Measurements from ENCODE around the gene SLC2A4.
A peak's percentile ranks its signal among the peaks of the same experiment; 100 is the strongest.
"Not testable (repeated sequence)": the region's sequence is repeated elsewhere in the genome, so short reads cannot be mapped to it uniquely, and the experiment has no call there.

SLC2A4 gene

GRCh38 chr17:7327056-7327455, 45.5 kb downstream of the SLC2A4 start:
- DNase-seq = no peak

- no peak for DNase-seq
Measured at GRCh38 chr17:7327501-7327900, 46.0 kb downstream of the SLC2A4 start.

- DNase-seq = no peak
Measured at GRCh38 chr17:7328009-7328408, 46.5 kb downstream of the SLC2A4 start.

DNA sequence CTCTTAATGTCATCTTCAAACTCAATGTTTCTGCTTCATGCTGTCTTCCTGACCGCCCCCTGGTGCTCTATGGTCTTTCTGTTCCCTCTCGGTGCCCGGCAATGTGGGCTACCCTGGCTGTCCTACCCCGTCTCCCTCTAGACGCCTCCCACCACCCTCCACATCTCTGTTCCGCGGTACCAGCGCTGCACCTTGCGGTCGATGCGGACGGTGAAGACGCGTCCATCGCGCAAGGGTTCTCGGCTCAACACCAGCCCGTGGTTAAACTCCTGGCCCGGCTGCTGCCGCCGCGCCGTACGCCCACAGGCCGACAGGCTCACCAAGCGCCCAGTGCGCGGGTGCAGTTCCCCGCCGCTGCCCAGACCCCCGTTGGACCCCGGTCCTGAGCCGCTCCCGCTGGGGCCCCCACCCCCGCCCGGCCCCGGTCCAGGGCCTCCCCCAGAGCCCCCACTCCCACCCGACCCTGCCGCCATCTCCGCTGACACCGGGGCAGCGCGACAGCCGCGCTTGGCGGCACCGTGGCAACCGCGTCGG, 47.4 kb downstream of the SLC2A4 start, which contains the start of gene NEURL4:
TSS of gene NEURL4 (minus strand) at position 496 of the 534 bp plus-strand sequence. CDS start at position 473, 23 bp downstream.
- no peak for DNase-seq

DNA sequence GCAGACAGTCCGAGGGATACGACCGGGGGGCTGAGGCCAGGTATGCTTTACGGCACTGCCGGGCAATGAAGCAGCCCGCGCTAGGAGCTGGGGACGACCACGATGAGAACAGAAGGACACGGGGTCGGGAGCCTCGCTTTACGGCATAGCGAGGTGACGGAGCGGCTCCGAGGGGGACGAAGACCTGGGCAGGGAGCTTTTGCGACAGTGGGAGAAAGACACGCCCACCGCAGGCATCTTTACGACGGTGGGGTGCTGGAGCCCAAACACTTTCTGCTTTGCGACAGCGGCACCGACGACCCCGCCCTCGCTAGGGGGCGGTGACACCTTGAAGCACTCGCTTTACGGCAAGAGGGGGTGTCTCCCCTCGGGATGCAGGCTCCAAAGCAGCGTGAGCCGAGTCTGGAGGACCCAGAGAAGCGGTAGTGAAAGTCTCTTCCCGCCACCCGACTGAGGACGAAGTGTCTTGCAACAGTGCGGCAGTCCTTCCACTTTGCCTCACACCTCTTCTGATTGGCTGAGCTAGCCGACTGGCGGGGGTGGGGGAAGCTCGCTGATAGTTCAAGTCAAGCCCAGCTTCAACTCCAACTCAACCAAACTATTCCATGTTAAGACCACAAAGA, 48.0 kb downstream of the SLC2A4 start:
- DNase-seq = peak; percentile 98

GRCh38 chr17:7329997-7330637, 48.6 kb downstream of the SLC2A4 start:
- peak; percentile 81 for DNase-seq

- no peak for DNase-seq
Measured at GRCh38 chr17:7330638-7331015, 49.1 kb downstream of the SLC2A4 start.

DNA sequence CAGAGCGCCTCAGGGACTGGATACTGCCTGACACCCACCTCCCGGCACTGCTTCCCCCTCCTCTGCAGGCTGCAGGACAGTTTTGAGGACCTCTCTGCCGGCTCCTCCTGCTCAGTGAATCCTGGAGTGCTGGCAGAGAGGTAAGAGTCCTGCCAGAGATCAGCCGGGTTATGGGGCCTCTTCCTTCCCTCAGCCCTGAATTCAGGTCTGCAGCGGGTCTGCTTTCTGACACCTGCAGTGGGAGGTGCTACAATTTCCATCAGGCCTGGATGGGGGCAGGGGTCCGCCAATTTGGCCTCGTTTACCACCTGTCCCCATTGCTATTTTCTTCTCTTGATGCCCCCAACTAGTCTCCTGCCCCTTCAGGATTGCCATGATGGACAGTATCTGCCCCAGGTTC, 50.6 kb downstream of the SLC2A4 start:
- DNase-seq = no peak

GRCh38 chr17:7332600-7333069, 51.1 kb downstream of the SLC2A4 start:
- not testable (repeated sequence) for DNase-seq

- no peak for DNase-seq
Measured at GRCh38 chr17:7334938-7335538, 53.5 kb downstream of the SLC2A4 start.

GRCh38 chr17:7335765-7336164, 54.2 kb downstream of the SLC2A4 start:
- DNase-seq = not testable (repeated sequence)

- no peak for DNase-seq
Measured at GRCh38 chr17:7336240-7337175, 55.0 kb downstream of the SLC2A4 start, which contains the start of gene ACAP1. ACAP1 (plus strand) TSS chr17:7336529; CDS start chr17:7336735, 206 bp downstream.

DNA sequence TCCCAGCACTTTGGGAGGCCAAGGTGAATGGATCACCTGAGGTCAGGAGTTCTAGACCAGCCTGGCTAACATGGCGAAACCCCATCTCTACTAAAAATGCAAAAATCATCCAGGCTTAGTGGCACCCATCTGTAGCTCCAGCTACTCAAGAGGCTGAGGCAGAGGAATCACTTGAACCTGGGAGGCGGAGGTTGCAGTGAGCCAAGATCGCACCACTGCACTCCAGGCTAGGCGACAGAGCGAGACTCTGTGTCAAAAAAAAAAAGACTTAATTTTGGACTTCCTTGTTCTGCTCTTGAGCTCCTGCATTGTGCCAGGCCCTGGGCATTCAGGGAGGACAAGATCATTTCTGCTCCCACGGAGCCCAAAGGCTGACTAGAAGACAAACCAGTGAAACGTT, 56.1 kb downstream of the SLC2A4 start:
- not testable (repeated sequence) for DNase-seq

Measured in T1000 (cell line).